IMR-90 (cell line): ENCODE measurements around the gene LTBP4. TPM values are rescaled to one million over a fixed set of nuclear protein-coding genes. Genes with fewer than 3 reads are reported as not detected.

Experiments used
- ATAC-seq: fragments of 200-7000 bp; cut with Tn5 transposase; 2 replicates; pipeline ENCODE4 v1.9.1; 2020; ENCODE audit warnings: low read depth, mild to moderate bottlenecking, moderate library complexity
- BruUV-seq: library from RNA; stranded (reverse); fragments of 400-500 nt; replicated peaks from 2 replicates; lab custom pipeline; 2021; lab: Mats Ljungman, UMichigan
- CTCF ChIA-PET: fragments of 300-600 bp; formaldehyde crosslinking; extraction: SDS; loops from one replicate; lab custom pipeline; 2021; ENCODE audit warnings: antibody characterized with exemption; lab: Yijun Ruan, JAX
- POLR2A ChIA-PET: fragments of 300-600 bp; sonication (Branson Sonifier 250); formaldehyde crosslinking; loops from one replicate; lab custom pipeline; 2022; ENCODE audit warnings: antibody characterized with exemption; ENCODE audit not compliant: unreplicated experiment; lab: Charles Lee
- DNase-seq: peaks from one replicate; pipeline ENCODE4 v3.0.0; 2013
- H2AFZ ChIP-seq: replicated peaks from 2 replicates; pipeline ENCODE3; 2013; ENCODE audit warnings: low read length, mild to moderate bottlenecking; ENCODE audit not compliant: poor library complexity
- H2AK5ac ChIP-seq: 2 replicates; pipeline ENCODE4 v1.6.1; 2013; ENCODE audit warnings: low read depth, low read length, inconsistent platforms
- H2AK9ac ChIP-seq: replicated peaks from 2 replicates; pipeline ENCODE3; 2013; ENCODE audit warnings: mild to moderate bottlenecking, low read depth, low read length, moderate library complexity; ENCODE audit not compliant: poor library complexity
- H2BK120ac ChIP-seq: 2 replicates; pipeline ENCODE4 v1.6.1; 2013; ENCODE audit warnings: low read depth, low read length, inconsistent platforms
- H2BK15ac ChIP-seq: 3 replicates; pipeline ENCODE4 v1.6.1; 2013; ENCODE audit warnings: low read depth, low read length, inconsistent platforms
- H2BK20ac ChIP-seq: 2 replicates; pipeline ENCODE4 v1.6.1; 2013; ENCODE audit warnings: low read depth, mild to moderate bottlenecking, inconsistent platforms, low read length, moderate library complexity
- H2BK5ac ChIP-seq: 2 replicates; pipeline ENCODE4 v1.6.1; 2013; ENCODE audit warnings: mild to moderate bottlenecking, low read depth, low read length, inconsistent platforms; ENCODE audit not compliant: poor library complexity, severe bottlenecking
- H3K14ac ChIP-seq: replicated peaks from 2 replicates; pipeline ENCODE4 v1.6.1; 2013; ENCODE audit warnings: low read depth, low read length, inconsistent platforms
- H3K18ac ChIP-seq: 2 replicates; pipeline ENCODE4 v1.6.1; 2013; ENCODE audit warnings: low read depth, low read length, control low read depth
- H3K23ac ChIP-seq: 2 replicates; pipeline ENCODE4 v1.6.1; 2013; ENCODE audit warnings: low read depth, low read length, inconsistent platforms
- H3K27ac ChIP-seq: 2 replicates; pipeline ENCODE4 v1.5.1; 2013; ENCODE audit warnings: mild to moderate bottlenecking, control low read depth, low read length; ENCODE audit not compliant: insufficient read depth
- H3K27me3 ChIP-seq: 2 replicates; pipeline ENCODE4 v1.6.1; 2013; ENCODE audit warnings: low read length; ENCODE audit not compliant: control insufficient read depth, insufficient read depth
- H3K36me3 ChIP-seq: 2 replicates; pipeline ENCODE4 v1.6.1; 2013; ENCODE audit warnings: low read length, mixed read lengths; ENCODE audit not compliant: control insufficient read depth, insufficient read depth
- H3K4ac ChIP-seq: 2 replicates; pipeline ENCODE4 v1.6.1; 2013; ENCODE audit warnings: low read depth, low read length, inconsistent platforms
- H3K4me1 ChIP-seq: 2 replicates; pipeline ENCODE4 v1.6.1; 2013; ENCODE audit warnings: low read length, mixed read lengths; ENCODE audit not compliant: control insufficient read depth, insufficient read depth
- H3K4me2 ChIP-seq: 2 replicates; pipeline ENCODE4 v1.6.1; 2013; ENCODE audit warnings: low read depth, mild to moderate bottlenecking, control low read depth, low read length, moderate library complexity
- H3K4me3 ChIP-seq: 2 replicates; pipeline ENCODE4 v1.5.1; 2013; ENCODE audit warnings: low read depth, mild to moderate bottlenecking, control low read depth, low read length, moderate library complexity; ENCODE audit not compliant: insufficient read depth
- H3K56ac ChIP-seq: 2 replicates; pipeline ENCODE4 v1.6.1; 2013; ENCODE audit warnings: low read length, inconsistent platforms; ENCODE audit not compliant: insufficient read depth; ENCODE audit errors: extremely low read depth
- H3K79me1 ChIP-seq, 2 experiments: 2 replicates each; pipeline ENCODE4 v1.6.1; 2013; ENCODE audit warnings: low read length in 2 of 2, inconsistent platforms in 1 of 2, low read depth in 1 of 2
- H3K9ac ChIP-seq: 2 replicates; pipeline ENCODE4 v1.6.1; 2013; ENCODE audit warnings: low read depth, low read length, control low read depth
- H3K9me1 ChIP-seq: 2 replicates; pipeline ENCODE4 v1.6.1; 2013; ENCODE audit warnings: low read length, inconsistent platforms; ENCODE audit not compliant: insufficient read depth
- H3K9me3 ChIP-seq: 2 replicates; pipeline ENCODE4 v1.6.1; 2013; ENCODE audit warnings: low read length; ENCODE audit not compliant: control insufficient read depth, insufficient read depth
- H4K20me1 ChIP-seq: 2 replicates; pipeline ENCODE4 v1.6.1; 2013; ENCODE audit warnings: low read length, inconsistent platforms; ENCODE audit not compliant: insufficient read depth
- H4K5ac ChIP-seq: 2 replicates; pipeline ENCODE4 v1.6.1; 2013; ENCODE audit warnings: mild to moderate bottlenecking, low read depth, low read length, control low read depth
- H4K8ac ChIP-seq, 2 experiments: 2 replicates each; pipeline ENCODE4 v1.6.1; 2013; ENCODE audit warnings: low read depth in 2 of 2, low read length in 2 of 2, control low read depth in 1 of 2, inconsistent platforms in 1 of 2
- H4K91ac ChIP-seq: 2 replicates; pipeline ENCODE4 v1.6.1; 2013; ENCODE audit warnings: low read depth, low read length, inconsistent platforms; ENCODE audit not compliant: insufficient read depth
- BHLHE40 ChIP-seq: fragments of 150-350 bp; IDR thresholded peaks from 2 replicates; pipeline ENCODE4 v1.6.1; 2016; ENCODE audit warnings: mild to moderate bottlenecking, low read depth, low read length
- CEBPB ChIP-seq: IDR thresholded peaks from 2 replicates; pipeline ENCODE4 v1.6.1; 2012; ENCODE audit warnings: low read depth, low read length, improper control_type of control experiment
- CHD1 ChIP-seq: IDR thresholded peaks from 2 replicates; pipeline ENCODE4 v1.6.1; 2012; ENCODE audit warnings: low read depth, low read length, improper control_type of control experiment
- FOS ChIP-seq: fragments of 150-350 bp; IDR thresholded peaks from 2 replicates; pipeline ENCODE4 v1.6.1; 2016; ENCODE audit warnings: low read depth, low read length
- MAFK ChIP-seq: IDR thresholded peaks from 2 replicates; pipeline ENCODE4 v1.6.1; 2012; ENCODE audit warnings: low read depth, low read length, improper control_type of control experiment
- MAZ ChIP-seq: IDR thresholded peaks from 2 replicates; pipeline ENCODE4 v1.6.1; 2012; ENCODE audit warnings: low read depth, mild to moderate bottlenecking, low read length, improper control_type of control experiment, moderate library complexity, borderline replicate concordance
- MXI1 ChIP-seq: IDR thresholded peaks from 2 replicates; pipeline ENCODE4 v1.6.1; 2012; ENCODE audit warnings: low read depth, mild to moderate bottlenecking, low read length, moderate library complexity, borderline replicate concordance
- NFE2L2 ChIP-seq: fragments of 150-350 bp; IDR thresholded peaks from 2 replicates; pipeline ENCODE4 v1.6.1; 2016; ENCODE audit warnings: low read depth, mild to moderate bottlenecking, low read length
- POLR2A ChIP-seq: IDR thresholded peaks from 2 replicates; pipeline ENCODE4 v1.6.1; 2012; ENCODE audit warnings: mild to moderate bottlenecking, low read depth, low read length
- RAD21 ChIP-seq: IDR thresholded peaks from 2 replicates; pipeline ENCODE4 v1.6.1; 2012; ENCODE audit warnings: low read length, improper control_type of control experiment
- RCOR1 ChIP-seq: IDR thresholded peaks from 2 replicates; pipeline ENCODE4 v1.6.1; 2012; ENCODE audit warnings: mild to moderate bottlenecking, low read length, improper control_type of control experiment; ENCODE audit not compliant: insufficient replicate concordance
- SMC3 ChIP-seq: fragments of 150-350 bp; IDR thresholded peaks from 2 replicates; pipeline ENCODE4 v1.6.1; 2016; ENCODE audit warnings: low read depth, mild to moderate bottlenecking, antibody characterized with exemption, low read length, moderate library complexity
- WGBS, 2 experiments: methylation state at CpG; one replicate each; pipeline versions ENCODE4 v1.1.5 to v1.1.7; 2013; ENCODE audit warnings: missing lambda C conversion rate in 2 of 2; ENCODE audit not compliant: insufficient read length in 1 of 2; ENCODE audit errors: extremely low coverage in 2 of 2; 5-methylcytosine and 5-hydroxymethylcytosine counted together
- dilution Hi-C: fragments of 300-500 bp; cut with HindIII; formaldehyde crosslinking; loops from one replicate; pipeline ENCODE4 v1.14.3; 2018; ENCODE audit warnings: low sequenced_read_pairs; ENCODE audit not compliant: unreplicated experiment
- in situ Hi-C: fragments of 300-500 bp; cut with MboI; formaldehyde crosslinking; loops from 3 replicates; pipeline ENCODE4 v1.14.3; 2019; ENCODE audit warnings: low sequenced_read_pairs, inconsistent platforms, mixed read lengths
- intact Hi-C: fragments of 100-400 bp; cut with micrococcal nuclease; formaldehyde crosslinking; loops from 2 replicates; pipeline ENCODE4 v1.10.0; 2022
- polyA plus RNA-seq, 3 experiments: library from polyadenylated mRNA; depleted of rRNA; stranded (reverse); fragments of >200 nt; gene quantifications; 2 replicates each; pipeline ENCODE4 v1.2.3, GENCODE V29; 2012; ENCODE audit warnings: low replicate concordance in 1 of 3
- total RNA-seq: library from RNA; depleted of rRNA; stranded (reverse); fragments of >200 nt; gene quantifications from 2 replicates; pipeline ENCODE4 v1.2.3, GENCODE V29; 2012
- TF ChIP-seq, protein P1 (sequence below): fragments of 150-350 bp; IDR thresholded peaks from 2 replicates; pipeline ENCODE4 v1.6.1; 2017; ENCODE audit warnings: mild to moderate bottlenecking, antibody characterized with exemption, low read length, low read depth
- TF ChIP-seq, protein P2 (sequence below): fragments of 150-350 bp; IDR thresholded peaks from 2 replicates; pipeline ENCODE4 v1.6.1; 2016; ENCODE audit warnings: low read depth, mild to moderate bottlenecking, low read length, moderate library complexity, borderline replicate concordance
- TF ChIP-seq, protein P3 (sequence below): conservative IDR thresholded peaks from 2 replicates; pipeline ENCODE4 v1.5.1; 2012; ENCODE audit warnings: mild to moderate bottlenecking, low read depth, low read length, improper control_type of control experiment

LTBP4 gene
- total and polyA plus RNA-seq, 2 of the 4 experiments (the other 2 are of a cell fraction) = 14.7 to 70.3 TPM

DNA sequence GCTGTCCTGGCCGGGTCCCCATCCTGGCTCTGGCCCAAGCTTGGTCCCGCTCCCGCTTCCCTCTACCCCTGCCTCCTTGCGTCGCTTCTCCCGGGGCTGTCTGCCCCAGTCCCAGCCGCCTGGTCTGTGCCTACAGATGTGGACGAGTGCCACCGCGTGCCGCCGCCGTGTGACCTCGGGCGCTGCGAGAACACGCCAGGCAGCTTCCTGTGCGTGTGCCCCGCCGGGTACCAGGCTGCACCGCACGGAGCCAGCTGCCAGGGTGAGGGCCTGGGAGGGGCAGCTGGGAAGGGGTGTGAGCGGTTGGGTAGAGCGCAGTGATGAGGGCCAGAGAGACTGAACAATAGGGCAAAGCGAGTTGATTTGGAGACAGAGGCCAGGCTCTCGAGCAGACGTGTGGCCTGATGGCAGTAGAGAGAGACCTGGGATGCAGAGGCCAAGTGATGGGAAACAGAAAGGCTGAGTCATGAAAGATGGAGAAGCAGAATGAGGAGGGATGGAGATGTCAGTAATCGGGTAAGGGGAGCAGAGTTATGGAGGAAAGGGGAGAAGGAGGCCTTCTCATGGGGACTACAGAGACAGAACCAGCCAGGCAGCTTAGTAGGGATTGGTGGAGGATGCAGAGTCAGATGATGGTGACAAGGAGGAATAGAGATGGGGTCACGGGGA, 9.4 kb downstream of the LTBP4 start:
- H3K9me1 ChIP-seq = peaks cover 7% of the 10 kb centered on the region
- no peak for DNase-seq
- H4K8ac ChIP-seq = no peak overlapping the region
- no peak for ATAC-seq
- no TSS peak for BruUV-seq
- H3K27me3 ChIP-seq = no peaks in the 10 kb centered on the region
- H2AFZ ChIP-seq = peak overlapping the region; percentile 52
- H3K4me1 ChIP-seq = peaks cover 6% of the 10 kb centered on the region; the same call in 1 of the 2 replicates
- no peak overlapping the region for H3K27ac ChIP-seq
- H3K36me3 ChIP-seq = peaks cover 27% of the 10 kb centered on the region; the same call in 1 of the 2 replicates
- H2BK20ac ChIP-seq = no peak overlapping the region
- peak overlapping the region; percentile 68 for H2AK9ac ChIP-seq
- no peak overlapping the region for H4K5ac ChIP-seq
- H4K91ac ChIP-seq = no peak overlapping the region; the same call in 1 of the 2 replicates
- no peak overlapping the region for H3K9ac ChIP-seq
- peak overlapping the region; percentile 34; the same call in 1 of the 2 replicates for H3K4ac ChIP-seq
- no peak overlapping the region for H3K23ac ChIP-seq
- no peak overlapping the region for H3K18ac ChIP-seq
- POLR2A ChIA-PET = no interaction called here
- H3K14ac ChIP-seq = no peak overlapping the region
- H3K9me3 ChIP-seq = no peaks in the 10 kb centered on the region
- H2BK15ac ChIP-seq = no peak overlapping the region
- in situ Hi-C loops (no loop called here), intact Hi-C loops (no loop called here), dilution Hi-C loops (no loop called here)
- H3K4me3 ChIP-seq = no peak overlapping the region
- peak overlapping the region; percentile 37; the same call in 1 of the 2 replicates for H2AK5ac ChIP-seq
- no peak overlapping the region for H3K4me2 ChIP-seq
- CTCF ChIA-PET = no interaction called here
- H4K20me1 ChIP-seq = peaks cover 3% of the 10 kb centered on the region; the same call in 1 of the 2 replicates
- H3K79me1 ChIP-seq = peaks cover 0 to 5% of the 10 kb centered on the region in 2 experiments; a peak in 3 of 4 replicates
- WGBS, 2 experiments = 71% methylated on average over 15 of the region's 29 CpGs; no CpG with 5 or more reads in 1 of the 2 experiments
- no peak overlapping the region for H3K56ac ChIP-seq
- H2BK5ac ChIP-seq = no peak overlapping the region
- H2BK120ac ChIP-seq = no peak overlapping the region
- TF ChIP-seq MXI1 (no peak), CEBPB (no peak), SMC3 (no peak), CHD1 (no peak), RAD21 (no peak), BHLHE40 (no peak), POLR2A (no peak), MAZ (no peak), FOS (no peak), RCOR1 (no peak), MAFK (no peak), NFE2L2 (no peak)
- TF ChIP-seq, protein P1, sequence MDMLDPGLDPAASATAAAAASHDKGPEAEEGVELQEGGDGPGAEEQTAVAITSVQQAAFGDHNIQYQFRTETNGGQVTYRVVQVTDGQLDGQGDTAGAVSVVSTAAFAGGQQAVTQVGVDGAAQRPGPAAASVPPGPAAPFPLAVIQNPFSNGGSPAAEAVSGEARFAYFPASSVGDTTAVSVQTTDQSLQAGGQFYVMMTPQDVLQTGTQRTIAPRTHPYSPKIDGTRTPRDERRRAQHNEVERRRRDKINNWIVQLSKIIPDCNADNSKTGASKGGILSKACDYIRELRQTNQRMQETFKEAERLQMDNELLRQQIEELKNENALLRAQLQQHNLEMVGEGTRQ = no peak
- TF ChIP-seq, protein P2, sequence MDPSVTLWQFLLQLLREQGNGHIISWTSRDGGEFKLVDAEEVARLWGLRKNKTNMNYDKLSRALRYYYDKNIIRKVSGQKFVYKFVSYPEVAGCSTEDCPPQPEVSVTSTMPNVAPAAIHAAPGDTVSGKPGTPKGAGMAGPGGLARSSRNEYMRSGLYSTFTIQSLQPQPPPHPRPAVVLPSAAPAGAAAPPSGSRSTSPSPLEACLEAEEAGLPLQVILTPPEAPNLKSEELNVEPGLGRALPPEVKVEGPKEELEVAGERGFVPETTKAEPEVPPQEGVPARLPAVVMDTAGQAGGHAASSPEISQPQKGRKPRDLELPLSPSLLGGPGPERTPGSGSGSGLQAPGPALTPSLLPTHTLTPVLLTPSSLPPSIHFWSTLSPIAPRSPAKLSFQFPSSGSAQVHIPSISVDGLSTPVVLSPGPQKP = no peak
- TF ChIP-seq, protein P3, sequence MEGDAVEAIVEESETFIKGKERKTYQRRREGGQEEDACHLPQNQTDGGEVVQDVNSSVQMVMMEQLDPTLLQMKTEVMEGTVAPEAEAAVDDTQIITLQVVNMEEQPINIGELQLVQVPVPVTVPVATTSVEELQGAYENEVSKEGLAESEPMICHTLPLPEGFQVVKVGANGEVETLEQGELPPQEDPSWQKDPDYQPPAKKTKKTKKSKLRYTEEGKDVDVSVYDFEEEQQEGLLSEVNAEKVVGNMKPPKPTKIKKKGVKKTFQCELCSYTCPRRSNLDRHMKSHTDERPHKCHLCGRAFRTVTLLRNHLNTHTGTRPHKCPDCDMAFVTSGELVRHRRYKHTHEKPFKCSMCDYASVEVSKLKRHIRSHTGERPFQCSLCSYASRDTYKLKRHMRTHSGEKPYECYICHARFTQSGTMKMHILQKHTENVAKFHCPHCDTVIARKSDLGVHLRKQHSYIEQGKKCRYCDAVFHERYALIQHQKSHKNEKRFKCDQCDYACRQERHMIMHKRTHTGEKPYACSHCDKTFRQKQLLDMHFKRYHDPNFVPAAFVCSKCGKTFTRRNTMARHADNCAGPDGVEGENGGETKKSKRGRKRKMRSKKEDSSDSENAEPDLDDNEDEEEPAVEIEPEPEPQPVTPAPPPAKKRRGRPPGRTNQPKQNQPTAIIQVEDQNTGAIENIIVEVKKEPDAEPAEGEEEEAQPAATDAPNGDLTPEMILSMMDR = no peak
